ENCODE measurements around the gene CCDC183. TPM values are rescaled to one million over a fixed set of nuclear protein-coding genes. Genes with fewer than 3 reads are reported as not detected.

CCDC183 gene
- total RNA-seq, 1 experiment from 2014 or later: 1.1 TPM

DNA sequence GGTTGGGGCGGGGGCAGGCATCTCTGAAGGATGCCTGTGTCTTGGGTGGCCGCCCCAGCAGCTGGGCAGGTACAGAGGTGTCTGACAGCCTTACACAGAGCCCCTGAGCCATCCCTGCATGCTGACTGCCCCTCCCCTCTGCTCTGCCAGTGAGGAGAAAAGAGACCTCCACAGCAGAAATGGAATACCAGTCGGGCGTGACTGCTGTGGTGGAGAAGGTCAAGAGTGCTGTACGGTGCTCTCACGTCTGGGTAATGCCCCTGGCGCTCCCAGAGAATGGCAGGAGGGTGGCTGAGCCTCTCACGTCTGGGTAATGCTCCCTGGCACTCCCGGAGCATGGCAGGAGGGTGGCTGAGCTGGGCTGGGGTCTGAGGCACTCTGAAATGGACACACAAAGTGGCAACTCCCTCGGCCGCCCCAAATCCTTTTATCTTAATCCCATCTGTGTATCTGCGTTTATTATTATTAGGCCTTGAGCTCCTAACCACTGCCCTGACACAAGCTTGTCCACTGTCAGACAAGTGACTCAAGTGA lies 9.1 kb downstream of the CCDC183 start:
- H3K9me3 Mint-ChIP-seq: no peaks in the 10 kb centered on the region
- H3K23ac ChIP-seq (ENCODE audit: insufficient read length, low read depth, low read length): no peak overlapping the region
- H3K36me3 Mint-ChIP-seq (ENCODE audit: insufficient read depth in 1 of 3, low read depth in 3 of 3): peaks cover 17 to 31% (median 27%) of the 10 kb centered on the region in 3 experiments; a peak in 6 of 7 replicates
- H3K79me2 ChIP-seq (ENCODE audit: insufficient read depth, low read length): peaks cover 9% of the 10 kb centered on the region; the same call in 1 of the 2 replicates
- H2BK12ac ChIP-seq (ENCODE audit: insufficient read length, low read depth, low read length): no peak overlapping the region
- H3K4ac ChIP-seq (ENCODE audit: low read depth, low read length): no peak overlapping the region
- peaks cover 5% of the 10 kb centered on the region for H3K79me1 ChIP-seq (ENCODE audit: insufficient read depth, low read depth, low read length, poor library complexity, severe bottlenecking)
- H3K4me1 Mint-ChIP-seq: peaks cover 21 to 34% of the 10 kb centered on the region in 2 experiments
- no peaks in the 10 kb centered on the region; the same call in 1 of the 2 replicates for H3K4me1 ChIP-seq (ENCODE audit: insufficient read depth, low read length)
- H3K27ac ChIP-seq (ENCODE audit: insufficient read length, low read depth, low read length): no peak overlapping the region
- peaks cover 20% of the 10 kb centered on the region for H3K27me3 Mint-ChIP-seq (ENCODE audit: low read depth)
- H4K8ac ChIP-seq (replicated peaks; ENCODE audit: insufficient read length, low read depth, low read length): no peak overlapping the region
- no peak overlapping the region for H3K56ac ChIP-seq (ENCODE audit: insufficient read length, low read depth, low read length)
- TF ChIP-seq, protein P1, sequence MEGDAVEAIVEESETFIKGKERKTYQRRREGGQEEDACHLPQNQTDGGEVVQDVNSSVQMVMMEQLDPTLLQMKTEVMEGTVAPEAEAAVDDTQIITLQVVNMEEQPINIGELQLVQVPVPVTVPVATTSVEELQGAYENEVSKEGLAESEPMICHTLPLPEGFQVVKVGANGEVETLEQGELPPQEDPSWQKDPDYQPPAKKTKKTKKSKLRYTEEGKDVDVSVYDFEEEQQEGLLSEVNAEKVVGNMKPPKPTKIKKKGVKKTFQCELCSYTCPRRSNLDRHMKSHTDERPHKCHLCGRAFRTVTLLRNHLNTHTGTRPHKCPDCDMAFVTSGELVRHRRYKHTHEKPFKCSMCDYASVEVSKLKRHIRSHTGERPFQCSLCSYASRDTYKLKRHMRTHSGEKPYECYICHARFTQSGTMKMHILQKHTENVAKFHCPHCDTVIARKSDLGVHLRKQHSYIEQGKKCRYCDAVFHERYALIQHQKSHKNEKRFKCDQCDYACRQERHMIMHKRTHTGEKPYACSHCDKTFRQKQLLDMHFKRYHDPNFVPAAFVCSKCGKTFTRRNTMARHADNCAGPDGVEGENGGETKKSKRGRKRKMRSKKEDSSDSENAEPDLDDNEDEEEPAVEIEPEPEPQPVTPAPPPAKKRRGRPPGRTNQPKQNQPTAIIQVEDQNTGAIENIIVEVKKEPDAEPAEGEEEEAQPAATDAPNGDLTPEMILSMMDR (conservative IDR thresholded peaks at IDR 0.05): no peak
- H3K4me3 Mint-ChIP-seq: peak overlapping the region in 1 of 2 experiments; percentile 65; a peak in 2 of 5 replicates
- H4K5ac ChIP-seq (ENCODE audit: insufficient read length, low read depth, low read length): no peak overlapping the region
- H3K18ac ChIP-seq (ENCODE audit: insufficient read length, low read depth, low read length): no peak overlapping the region
- no CpG with 5 or more reads among the region's 12 CpGs for WGBS (ENCODE audit: extremely low coverage, insufficient read length, low lambda C conversion rate)
- H3K9me3 ChIP-seq (ENCODE audit: control insufficient read depth, low read depth, low read length): no peaks in the 10 kb centered on the region
- H3K9ac ChIP-seq (ENCODE audit: extremely low read depth, insufficient read length, low read length): no peak overlapping the region
- H3K4me2 ChIP-seq (ENCODE audit: insufficient read depth, insufficient read length, low read length): no peak overlapping the region
- no peak for DNase-seq
- no peak overlapping the region for H2BK5ac ChIP-seq (ENCODE audit: insufficient read length, low read length)
- H3K27me3 ChIP-seq (ENCODE audit: insufficient read depth, low read length): no peaks in the 10 kb centered on the region; the same call in 1 of the 2 replicates
- H3K23me2 ChIP-seq (ENCODE audit: insufficient read length, low read depth, low read length, poor library complexity, severe bottlenecking): peaks cover 22% of the 10 kb centered on the region
- H3K27ac Mint-ChIP-seq: no peak overlapping the region
- no peak overlapping the region for H2BK20ac ChIP-seq (ENCODE audit: low read depth, low read length, poor library complexity, severe bottlenecking)
- no peak overlapping the region for H2BK15ac ChIP-seq (ENCODE audit: low read depth, low read length)
- no peak overlapping the region for H3K14ac ChIP-seq (ENCODE audit: insufficient read depth, low read length)
- H4K20me1 ChIP-seq (ENCODE audit: control insufficient read depth, insufficient read depth, insufficient read length): peaks cover 4% of the 10 kb centered on the region
- H2AK5ac ChIP-seq (ENCODE audit: insufficient read length, low read length): no peak overlapping the region
- H4K91ac ChIP-seq (ENCODE audit: insufficient read length, low read depth, low read length): no peak overlapping the region
- H2AFZ ChIP-seq (ENCODE audit: low read length): no peak overlapping the region
- no peak overlapping the region for H2BK120ac ChIP-seq (ENCODE audit: low read depth, low read length, poor library complexity, severe bottlenecking)
- H3T11ph ChIP-seq (ENCODE audit: low read length): no peak overlapping the region
